Liver (tissue), 9 donors: ENCODE data around the gene HBG1. TPM values are rescaled to one million over a fixed set of nuclear protein-coding genes. Genes with fewer than 3 reads are reported as not detected.

Source experiments
- DNase-seq: peaks from one replicate; pipeline ENCODE4 v3.0.0-alpha.2; 2017; ENCODE audit warnings: low spot score
- H3K27ac ChIP-seq, 2 donors: one replicate each; pipeline ENCODE4 v1.7.0; 2013; ENCODE audit warnings: inconsistent platforms in 2 of 2, low read length in 2 of 2, control low read depth in 1 of 2, low read depth in 1 of 2, mild to moderate bottlenecking in 1 of 2
- H3K27me3 ChIP-seq, 4 donors: one replicate each; pipeline versions ENCODE4 v1.6.1 to v1.7.0; 2013; ENCODE audit warnings: low read length in 3 of 4, inconsistent platforms in 1 of 4, mild to moderate bottlenecking in 1 of 4, moderate library complexity in 1 of 4; ENCODE audit not compliant: control insufficient read depth in 4 of 4, insufficient read depth in 4 of 4
- H3K36me3 ChIP-seq, 4 donors: one replicate each; pipeline versions ENCODE4 v1.6.1 to v1.7.0; 2013; ENCODE audit warnings: low read length in 3 of 4, mild to moderate bottlenecking in 3 of 4, low read depth in 1 of 4, moderate library complexity in 1 of 4; ENCODE audit not compliant: control insufficient read depth in 4 of 4, insufficient read depth in 3 of 4
- H3K4me1 ChIP-seq, 4 donors: one replicate each; pipeline versions ENCODE4 v1.6.1 to v1.7.0; 2013; ENCODE audit warnings: low read length in 3 of 4, mild to moderate bottlenecking in 3 of 4, moderate library complexity in 1 of 4; ENCODE audit not compliant: control insufficient read depth in 4 of 4, insufficient read depth in 4 of 4
- H3K4me3 ChIP-seq, 3 donors: one replicate each; pipeline versions ENCODE4 v1.6.1 to v1.7.0; 2013; ENCODE audit warnings: low read length in 3 of 3, control low read depth in 1 of 3, low read depth in 1 of 3, mild to moderate bottlenecking in 1 of 3
- H3K9ac ChIP-seq, 2 donors: one replicate each; pipeline ENCODE4 v1.7.0; 2013; ENCODE audit warnings: low read length in 2 of 2, mild to moderate bottlenecking in 2 of 2, moderate library complexity in 2 of 2, control low read depth in 1 of 2, low read depth in 1 of 2
- H3K9me3 ChIP-seq, 4 donors: one replicate each; pipeline versions ENCODE4 v1.6.1 to v1.7.0; 2013; ENCODE audit warnings: low read length in 3 of 4; ENCODE audit not compliant: control insufficient read depth in 4 of 4
- TAF1 ChIP-seq: conservative IDR thresholded peaks from 2 replicates; pipeline ENCODE4 v1.6.1; 2016; ENCODE audit warnings: antibody characterized with exemption, mild to moderate bottlenecking
- ZBTB33 ChIP-seq: IDR thresholded peaks from 2 replicates; pipeline ENCODE4 v1.6.1; 2016; ENCODE audit warnings: antibody characterized with exemption
- polyA plus RNA-seq, 2 donors: library from polyadenylated mRNA; stranded (reverse) in 1 of 2; unstranded in 1 of 2; fragments of 200-250 nt in 1 of 2; fragments of >200 nt in 1 of 2; fragmentation: Nextera tagmentation in 1 of 2; extraction: Ambion mirVana in 1 of 2; gene quantifications; one replicate each; pipeline versions ENCODE4 v1.2.1 to v1.2.3, GENCODE V29; 2013 to 2015
- total RNA-seq, 2 donors: library from RNA; depleted of rRNA; stranded (reverse); fragments of >200 nt; gene quantifications; one replicate each; pipeline ENCODE4 v1.2.3, GENCODE V29; 2014
- TF ChIP-seq, protein P1 (sequence below): IDR thresholded peaks from 2 replicates; pipeline ENCODE4 v1.6.1; 2016; ENCODE audit warnings: antibody characterized with exemption, mild to moderate bottlenecking
- donor health status: healthy.
- donor health status: healthy.
- donor health status: healthy.
- donor health status: healthy.
- donor health status: healthy.

The HBG1 gene
- total and polyA plus RNA-seq, 4 donors = 75.1 TPM; not detected in 3

GRCh38 chr11:5200582-5200981 is 49.1 kb downstream of the HBG1 start, which contains the start of gene OR51V1 (continued):
- TF ChIP-seq, protein P1, sequence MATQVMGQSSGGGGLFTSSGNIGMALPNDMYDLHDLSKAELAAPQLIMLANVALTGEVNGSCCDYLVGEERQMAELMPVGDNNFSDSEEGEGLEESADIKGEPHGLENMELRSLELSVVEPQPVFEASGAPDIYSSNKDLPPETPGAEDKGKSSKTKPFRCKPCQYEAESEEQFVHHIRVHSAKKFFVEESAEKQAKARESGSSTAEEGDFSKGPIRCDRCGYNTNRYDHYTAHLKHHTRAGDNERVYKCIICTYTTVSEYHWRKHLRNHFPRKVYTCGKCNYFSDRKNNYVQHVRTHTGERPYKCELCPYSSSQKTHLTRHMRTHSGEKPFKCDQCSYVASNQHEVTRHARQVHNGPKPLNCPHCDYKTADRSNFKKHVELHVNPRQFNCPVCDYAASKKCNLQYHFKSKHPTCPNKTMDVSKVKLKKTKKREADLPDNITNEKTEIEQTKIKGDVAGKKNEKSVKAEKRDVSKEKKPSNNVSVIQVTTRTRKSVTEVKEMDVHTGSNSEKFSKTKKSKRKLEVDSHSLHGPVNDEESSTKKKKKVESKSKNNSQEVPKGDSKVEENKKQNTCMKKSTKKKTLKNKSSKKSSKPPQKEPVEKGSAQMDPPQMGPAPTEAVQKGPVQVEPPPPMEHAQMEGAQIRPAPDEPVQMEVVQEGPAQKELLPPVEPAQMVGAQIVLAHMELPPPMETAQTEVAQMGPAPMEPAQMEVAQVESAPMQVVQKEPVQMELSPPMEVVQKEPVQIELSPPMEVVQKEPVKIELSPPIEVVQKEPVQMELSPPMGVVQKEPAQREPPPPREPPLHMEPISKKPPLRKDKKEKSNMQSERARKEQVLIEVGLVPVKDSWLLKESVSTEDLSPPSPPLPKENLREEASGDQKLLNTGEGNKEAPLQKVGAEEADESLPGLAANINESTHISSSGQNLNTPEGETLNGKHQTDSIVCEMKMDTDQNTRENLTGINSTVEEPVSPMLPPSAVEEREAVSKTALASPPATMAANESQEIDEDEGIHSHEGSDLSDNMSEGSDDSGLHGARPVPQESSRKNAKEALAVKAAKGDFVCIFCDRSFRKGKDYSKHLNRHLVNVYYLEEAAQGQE = no peak

DNA sequence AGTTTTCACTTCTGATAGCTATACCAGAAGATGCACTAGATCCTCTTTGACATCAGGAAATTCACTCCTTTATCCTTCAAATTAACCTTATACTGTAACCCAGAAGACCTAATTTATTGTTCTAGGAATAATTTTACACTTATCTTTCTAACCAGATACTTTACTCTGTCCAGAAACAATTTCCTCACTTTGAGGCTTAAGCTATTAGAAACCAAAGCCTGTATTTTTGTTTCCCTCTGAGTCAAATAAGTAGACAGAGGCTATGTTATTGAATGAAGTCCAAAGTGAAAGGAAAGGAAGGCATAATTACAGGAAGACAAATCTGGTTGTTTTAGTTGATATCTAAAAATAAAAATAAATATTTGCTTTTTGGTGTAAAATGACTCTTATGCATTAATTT is 51.4 kb downstream of the HBG1 start:
- Histone ChIP-seq H3K9me3 (peaks cover 0 to 2% (median 0%) of the 10 kb centered on the region in 4 donors), H3K27me3 (peaks cover 0 to 8% (median 0%) of the 10 kb centered on the region in 4 donors), H3K4me3 (no peak overlapping the region), H3K27ac (no peak overlapping the region), H3K4me1 (no peaks in the 10 kb centered on the region), H3K36me3 (no peaks in the 10 kb centered on the region), H3K9ac (no peak overlapping the region)
- no peak for TF ChIP-seq TAF1
- TF ChIP-seq ZBTB33 = no peak
- no peak for DNase-seq

Other genes with a start within 250 kb of the HBG1 start
- gene OR52J3, start 203.3 kb downstream of the HBG1 start, total RNA-seq = not detected
- not detected for gene OR52J3, start 203.3 kb downstream of the HBG1 start, polyA plus RNA-seq
- gene OR52E2, start 190.2 kb downstream of the HBG1 start, total RNA-seq = not detected
- gene OR52E2, start 190.2 kb downstream of the HBG1 start, polyA plus RNA-seq = not detected
- gene OR52E1, start 180.3 kb downstream of the HBG1 start, total RNA-seq = not detected
- gene OR52E1, start 180.3 kb downstream of the HBG1 start, polyA plus RNA-seq = not detected
- gene OR52A5, start 111.5 kb downstream of the HBG1 start, total RNA-seq = not detected
- not detected for gene OR52A5, start 111.5 kb downstream of the HBG1 start, polyA plus RNA-seq
- not detected for gene OR52A1, start 95.1 kb downstream of the HBG1 start, total RNA-seq
- gene OR52A1, start 95.1 kb downstream of the HBG1 start, polyA plus RNA-seq = not detected
- gene OR51V1, start 49.2 kb downstream of the HBG1 start, total RNA-seq = not detected
- not detected for gene OR51V1, start 49.2 kb downstream of the HBG1 start, polyA plus RNA-seq
- gene HBB, start 22.8 kb downstream of the HBG1 start, total RNA-seq = 1,000 to 10,000 TPM in 1 of 2 donors, 1 to 10 TPM in 1; 5.7 to 3,950 TPM
- 10 to 100 TPM; 13.6 to 86.8 TPM for gene HBB, start 22.8 kb downstream of the HBG1 start, polyA plus RNA-seq
- 1 to 10 TPM in 1 of 2 donors, not detected in 1; 6.0 TPM for gene HBD, start 15.4 kb downstream of the HBG1 start, total RNA-seq
- under 1 TPM in 1 of 2 donors, not detected in 1; 0.72 TPM for gene HBD, start 15.4 kb downstream of the HBG1 start, polyA plus RNA-seq
- over 10,000 TPM in 1 of 2 donors, not detected in 1; 55,632 TPM for gene HBG2, start 4.9 kb upstream of the HBG1 start, total RNA-seq
- gene HBG2, start 4.9 kb upstream of the HBG1 start, polyA plus RNA-seq = under 1 TPM in 1 of 2 donors, not detected in 1; 0.71 TPM
- 10 to 100 TPM in 1 of 2 donors, not detected in 1; 82.7 TPM for gene HBE1, start 20.1 kb upstream of the HBG1 start, total RNA-seq
- not detected for gene HBE1, start 20.1 kb upstream of the HBG1 start, polyA plus RNA-seq
- gene OR51B4, start 52.1 kb upstream of the HBG1 start, total RNA-seq = not detected
- not detected for gene OR51B4, start 52.1 kb upstream of the HBG1 start, polyA plus RNA-seq
- under 1 TPM; 0.17 to 0.37 TPM for gene OR51B2, start 74.4 kb upstream of the HBG1 start, total RNA-seq
- gene OR51B2, start 74.4 kb upstream of the HBG1 start, polyA plus RNA-seq = not detected
- gene OR51B5, start 93.7 kb upstream of the HBG1 start, total RNA-seq = under 1 TPM; 0.17 to 0.23 TPM
- gene OR51B5, start 93.7 kb upstream of the HBG1 start, polyA plus RNA-seq = not detected
- gene OR51B6, start 101.7 kb upstream of the HBG1 start, total RNA-seq = not detected
- not detected for gene OR51B6, start 101.7 kb upstream of the HBG1 start, polyA plus RNA-seq
- not detected for gene OR51M1, start 134.0 kb upstream of the HBG1 start, total RNA-seq
- gene OR51M1, start 134.0 kb upstream of the HBG1 start, polyA plus RNA-seq = not detected
- not detected for gene OR51Q1, start 172.3 kb upstream of the HBG1 start, total RNA-seq
- not detected for gene OR51Q1, start 172.3 kb upstream of the HBG1 start, polyA plus RNA-seq
- gene OR51I1, start 191.7 kb upstream of the HBG1 start, total RNA-seq = under 1 TPM; 0.23 to 0.33 TPM
- gene OR51I1, start 191.7 kb upstream of the HBG1 start, polyA plus RNA-seq = not detected
- gene OR51I2, start 199.5 kb upstream of the HBG1 start, total RNA-seq = not detected
- gene OR51I2, start 199.5 kb upstream of the HBG1 start, polyA plus RNA-seq = not detected
- gene OR52D1, start 238.8 kb upstream of the HBG1 start, total RNA-seq = not detected
- gene OR52D1, start 238.8 kb upstream of the HBG1 start, polyA plus RNA-seq = not detected